Uterus (tissue), 2 donors: Measurements from ENCODE around the gene MAPRE2.

Experiments
- CTCF ChIP-seq, 4 experiments: fragments of 200-600 bp in 2 of 4; fragments of 450-650 bp in 2 of 4; sonication (generic) in 2 of 4; IDR thresholded peaks; one replicate each; pipeline ENCODE4 v1.5.1; 2016 to 2019; ENCODE audit warnings: antibody characterized with exemption in 4 of 4, mild to moderate bottlenecking in 2 of 4, moderate library complexity in 1 of 4
- POLR2A ChIP-seq, 2 donors: fragments of 450-650 bp; IDR thresholded peaks; one replicate each; pipeline ENCODE4 v1.6.1; 2016; ENCODE audit warnings: antibody characterized with exemption in 2 of 2, mild to moderate bottlenecking in 1 of 2, moderate library complexity in 1 of 2

- TF ChIP-seq CTCF (IDR thresholded peaks at IDR 0.05) (no peak), POLR2A (IDR thresholded peaks at IDR 0.05) (no peak)
These were observed 8.9 kb downstream of the MAPRE2 start for GRCh38 chr18:35050028-35050546.
